Measurements from ENCODE around the gene NRCAM. TPM values are rescaled to one million over a fixed set of nuclear protein-coding genes. Genes with fewer than 3 reads are reported as not detected.

The NRCAM gene
- total RNA-seq, 2 experiments from 2014 or later: 3.4 to 7.0 TPM

DNA sequence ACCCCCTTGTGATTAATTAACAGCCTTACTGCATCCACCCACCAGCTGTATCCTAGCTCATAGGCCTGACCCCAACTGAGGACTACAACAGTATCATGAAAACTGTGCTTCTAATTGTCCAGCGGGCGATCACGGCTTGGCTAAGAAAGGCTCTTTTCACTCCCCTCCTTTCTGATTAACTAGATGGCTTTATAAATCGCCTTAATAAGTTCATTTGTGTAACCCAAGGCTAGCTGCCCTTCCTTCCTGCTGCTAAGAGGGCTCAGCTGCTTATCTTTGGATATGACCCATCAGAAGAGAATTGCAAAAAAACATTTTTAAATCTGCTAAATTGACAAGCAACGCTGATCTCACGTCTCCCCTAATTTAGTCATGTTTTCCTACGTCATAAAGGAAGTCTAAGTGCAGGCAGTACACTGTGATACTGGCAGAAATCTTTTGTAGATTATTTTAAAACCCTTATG, 163.1 kb downstream of the NRCAM start:
- Histone ChIP-seq H3K27me3 (ENCODE audit: control insufficient read depth in 1 of 2, insufficient read depth in 2 of 2, low read length in 2 of 2) (peaks cover 0 to 5% of the 10 kb centered on the region in 2 experiments), H3K27ac (ENCODE audit: low read depth in 1 of 2, low read length in 2 of 2) (no peak overlapping the region), H3K4me1 (ENCODE audit: insufficient read depth, low read length) (no peaks in the 10 kb centered on the region), H3K36me3 (ENCODE audit: insufficient read depth, low read length) (no peaks in the 10 kb centered on the region), H3K4me3 (ENCODE audit: low read length) (no peak overlapping the region), H3K9me3 (ENCODE audit: control insufficient read depth in 1 of 2, insufficient read depth in 1 of 2, low read length in 2 of 2) (no peaks in the 10 kb centered on the region)
- ChIA-PET CTCF (no interaction called here), POLR2A (no interaction called here)
- ATAC-seq (ENCODE audit: poor library complexity) (no peak), DNase-seq (no peak)
- Mint-ChIP-seq H3K4me3 (no peak overlapping the region), H3K9me3 (no peaks in the 10 kb centered on the region), H3K36me3 (ENCODE audit: low read depth) (no peaks in the 10 kb centered on the region), H3K27ac (no peak overlapping the region), H3K4me1 (ENCODE audit: low read depth) (no peaks in the 10 kb centered on the region), H3K27me3 (no peaks in the 10 kb centered on the region)
- intact Hi-C loops (cut with DNase I, micrococcal nuclease): no loop called here
- TF ChIP-seq, protein P1, sequence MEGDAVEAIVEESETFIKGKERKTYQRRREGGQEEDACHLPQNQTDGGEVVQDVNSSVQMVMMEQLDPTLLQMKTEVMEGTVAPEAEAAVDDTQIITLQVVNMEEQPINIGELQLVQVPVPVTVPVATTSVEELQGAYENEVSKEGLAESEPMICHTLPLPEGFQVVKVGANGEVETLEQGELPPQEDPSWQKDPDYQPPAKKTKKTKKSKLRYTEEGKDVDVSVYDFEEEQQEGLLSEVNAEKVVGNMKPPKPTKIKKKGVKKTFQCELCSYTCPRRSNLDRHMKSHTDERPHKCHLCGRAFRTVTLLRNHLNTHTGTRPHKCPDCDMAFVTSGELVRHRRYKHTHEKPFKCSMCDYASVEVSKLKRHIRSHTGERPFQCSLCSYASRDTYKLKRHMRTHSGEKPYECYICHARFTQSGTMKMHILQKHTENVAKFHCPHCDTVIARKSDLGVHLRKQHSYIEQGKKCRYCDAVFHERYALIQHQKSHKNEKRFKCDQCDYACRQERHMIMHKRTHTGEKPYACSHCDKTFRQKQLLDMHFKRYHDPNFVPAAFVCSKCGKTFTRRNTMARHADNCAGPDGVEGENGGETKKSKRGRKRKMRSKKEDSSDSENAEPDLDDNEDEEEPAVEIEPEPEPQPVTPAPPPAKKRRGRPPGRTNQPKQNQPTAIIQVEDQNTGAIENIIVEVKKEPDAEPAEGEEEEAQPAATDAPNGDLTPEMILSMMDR (IDR thresholded peaks at IDR 0.05): no peak

DNA sequence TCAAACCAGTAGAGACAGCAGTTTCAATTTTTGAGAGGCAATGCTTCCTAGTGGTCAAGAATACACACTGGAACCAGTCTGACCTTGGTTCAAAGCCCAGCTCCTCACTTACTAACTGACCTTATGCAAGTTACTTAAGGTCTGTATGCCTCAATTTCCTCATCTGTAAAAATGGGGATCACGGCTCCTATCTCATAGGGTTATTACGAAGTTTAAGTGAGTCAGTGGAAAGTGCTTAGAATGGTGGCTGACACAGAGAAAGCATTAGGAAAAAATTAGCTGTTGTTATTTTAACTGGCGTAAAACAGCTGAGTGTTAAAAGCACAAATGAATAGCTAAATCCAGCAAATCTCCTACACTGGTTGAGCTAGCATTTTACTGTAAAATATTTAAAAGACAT, 163.7 kb downstream of the NRCAM start:
- no peak overlapping the region for H3K27ac Mint-ChIP-seq
- H3K4me1 Mint-ChIP-seq (ENCODE audit: low read depth): no peaks in the 10 kb centered on the region
- no peak for ATAC-seq (ENCODE audit: poor library complexity)
- H3K9me3 ChIP-seq (ENCODE audit: control insufficient read depth in 1 of 2, insufficient read depth in 1 of 2, low read length in 2 of 2): no peaks in the 10 kb centered on the region
- no peaks in the 10 kb centered on the region for H3K9me3 Mint-ChIP-seq
- H3K36me3 Mint-ChIP-seq (ENCODE audit: low read depth): no peaks in the 10 kb centered on the region
- no peak overlapping the region for H3K27ac ChIP-seq (ENCODE audit: low read depth in 1 of 2, low read length in 2 of 2)
- H3K27me3 Mint-ChIP-seq: peaks cover 1% of the 10 kb centered on the region
- DNase-seq: no peak
- no peaks in the 10 kb centered on the region for H3K4me1 ChIP-seq (ENCODE audit: insufficient read depth, low read length)
- no peak overlapping the region for H3K4me3 ChIP-seq (ENCODE audit: low read length)
- H3K4me3 Mint-ChIP-seq: no peak overlapping the region
- no peaks in the 10 kb centered on the region for H3K36me3 ChIP-seq (ENCODE audit: insufficient read depth, low read length)
- peaks cover 0 to 5% of the 10 kb centered on the region in 2 experiments for H3K27me3 ChIP-seq (ENCODE audit: control insufficient read depth in 1 of 2, insufficient read depth in 2 of 2, low read length in 2 of 2)
- TF ChIP-seq, protein P1 (IDR thresholded peaks at IDR 0.05): no peak
- ChIA-PET POLR2A (no interaction called here), CTCF (no interaction called here)
- intact Hi-C loops (cut with DNase I, micrococcal nuclease): no loop called here

DNA sequence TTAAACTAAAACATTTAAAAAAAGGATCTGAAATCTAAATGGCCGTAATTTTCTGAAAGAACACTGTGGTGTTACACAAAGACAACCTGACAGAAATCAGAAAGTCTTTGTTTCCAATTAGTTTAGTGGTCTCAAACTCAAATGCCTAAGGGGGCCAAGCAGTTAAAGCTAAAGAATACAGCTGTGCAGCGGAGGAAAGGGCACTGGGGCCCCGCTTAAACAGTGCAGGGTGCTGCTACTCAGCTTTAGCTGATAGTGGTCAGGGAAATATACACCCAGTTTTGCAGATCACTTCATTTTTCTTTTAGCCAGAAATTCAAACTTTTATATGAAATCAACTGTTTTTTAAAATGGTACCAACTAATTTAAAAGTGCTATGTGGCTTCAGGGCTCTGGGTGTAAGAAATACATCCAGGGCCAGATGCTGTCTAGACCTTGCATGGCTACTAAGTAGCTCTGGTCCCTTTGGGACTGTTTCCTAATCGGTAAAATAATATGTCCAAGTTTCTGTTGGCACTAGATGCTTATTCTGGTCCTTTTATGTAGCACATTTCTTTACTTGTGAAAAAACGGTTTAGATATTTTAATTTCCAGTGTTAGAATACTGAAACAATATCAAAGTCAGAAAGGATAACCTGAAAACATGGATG, 164.3 kb downstream of the NRCAM start:
- Histone ChIP-seq H3K4me1 (ENCODE audit: insufficient read depth, low read length) (no peaks in the 10 kb centered on the region), H3K27ac (ENCODE audit: low read depth in 1 of 2, low read length in 2 of 2) (no peak overlapping the region), H3K4me3 (ENCODE audit: low read length) (no peak overlapping the region), H3K27me3 (ENCODE audit: control insufficient read depth in 1 of 2, insufficient read depth in 2 of 2, low read length in 2 of 2) (peaks cover 0 to 5% of the 10 kb centered on the region in 2 experiments), H3K9me3 (ENCODE audit: control insufficient read depth in 1 of 2, insufficient read depth in 1 of 2, low read length in 2 of 2) (no peaks in the 10 kb centered on the region), H3K36me3 (ENCODE audit: insufficient read depth, low read length) (no peaks in the 10 kb centered on the region)
- no peak for ATAC-seq (ENCODE audit: poor library complexity)
- intact Hi-C loops (cut with DNase I, micrococcal nuclease): no loop called here
- Mint-ChIP-seq H3K27me3 (peaks cover 8% of the 10 kb centered on the region), H3K4me3 (no peak overlapping the region), H3K4me1 (ENCODE audit: low read depth) (no peaks in the 10 kb centered on the region), H3K36me3 (ENCODE audit: low read depth) (no peaks in the 10 kb centered on the region), H3K9me3 (no peaks in the 10 kb centered on the region), H3K27ac (no peak overlapping the region)
- CTCF ChIA-PET: no interaction called here
- POLR2A ChIA-PET: no interaction called here
- TF ChIP-seq, protein P1 (IDR thresholded peaks at IDR 0.05): no peak
- DNase-seq: no peak
